HG03066 (cell line): ENCODE results near the gene SECISBP2L.

Experiments
- ATAC-seq: cut with Tn5 transposase; IDR thresholded peaks from one replicate; pipeline ENCODE4 v1.9.1; 2021; ENCODE audit warnings: low read depth; ENCODE audit not compliant: unreplicated experiment

Gene SECISBP2L

DNA sequence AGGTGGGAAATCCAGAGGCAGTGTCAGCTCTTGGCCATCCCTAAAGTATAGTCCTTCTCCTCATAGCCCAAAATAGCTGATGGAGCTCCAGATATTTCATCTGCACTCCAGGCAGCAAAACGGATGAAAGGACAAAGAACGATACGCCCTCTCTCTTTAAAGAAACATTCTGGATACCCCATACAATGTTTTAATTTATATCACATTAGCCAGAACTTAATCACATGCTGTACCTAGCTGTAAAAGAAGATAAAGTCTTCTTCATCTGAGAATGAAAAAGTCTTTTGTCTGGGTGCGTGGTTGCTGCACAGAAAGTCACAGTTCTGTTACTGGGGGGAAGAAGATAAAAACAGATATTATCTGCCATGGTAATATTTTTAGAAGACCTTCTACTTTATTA is 78.2 kb downstream of the SECISBP2L start:
- no peak for ATAC-seq

DNA sequence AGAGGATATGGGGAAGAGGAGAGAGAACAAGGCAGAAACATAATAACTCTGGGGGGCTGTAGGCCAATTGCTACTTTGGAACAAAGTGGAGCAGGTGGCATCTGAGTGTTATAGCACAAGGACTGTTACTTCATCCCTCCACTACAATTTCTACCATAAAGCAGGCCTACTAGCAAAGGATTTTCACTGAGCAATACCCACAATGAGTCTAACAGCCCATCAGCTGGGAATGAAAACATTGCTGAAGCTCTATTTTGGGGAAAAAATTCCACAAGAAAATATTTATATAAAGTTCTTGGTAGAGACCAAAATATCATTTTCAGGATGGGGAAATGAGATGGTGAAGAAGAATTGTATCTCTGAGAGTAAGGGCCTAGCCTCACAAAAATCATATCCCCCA is 78.9 kb downstream of the SECISBP2L start:
- no peak for ATAC-seq

GRCh38 chr15:48966595-48967301 is 79.5 kb downstream of the SECISBP2L start:
- ATAC-seq, result peak; percentile 61

GRCh38 chr15:48965972-48966371 is 80.3 kb downstream of the SECISBP2L start:
- no peak for ATAC-seq

- no peak for ATAC-seq
Measured at GRCh38 chr15:48964898-48965297, 81.3 kb downstream of the SECISBP2L start.

GRCh38 chr15:48963524-48964113 is 82.6 kb downstream of the SECISBP2L start, which contains the start of gene SHC4:
SHC4 (minus strand) TSS chr15:48963919; CDS start chr15:48963015, 904 bp downstream.
- ATAC-seq, result no peak

- no peak for ATAC-seq
Measured at GRCh38 chr15:48962662-48963523, 83.4 kb downstream of the SECISBP2L start.

DNA sequence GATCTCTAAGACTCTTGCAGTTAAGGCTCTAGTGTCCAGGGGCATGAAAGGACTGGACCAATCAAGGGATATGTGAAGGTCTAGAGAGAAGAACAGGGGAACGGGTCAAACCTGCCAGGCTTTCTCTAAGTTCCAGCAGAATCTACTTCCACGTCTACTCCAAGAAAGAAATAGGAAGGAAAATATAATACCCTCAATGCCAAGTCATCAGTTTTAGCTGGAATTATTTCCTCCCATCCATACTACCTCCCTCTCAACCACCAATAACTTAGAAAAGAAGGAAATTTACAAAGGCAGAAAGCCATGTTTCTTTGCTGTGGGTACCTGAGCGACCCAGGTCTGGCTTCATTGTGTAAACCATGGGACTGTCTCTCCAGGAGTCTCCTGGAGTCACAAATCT is 90.3 kb downstream of the SECISBP2L start:
- ATAC-seq, result no peak

DNA sequence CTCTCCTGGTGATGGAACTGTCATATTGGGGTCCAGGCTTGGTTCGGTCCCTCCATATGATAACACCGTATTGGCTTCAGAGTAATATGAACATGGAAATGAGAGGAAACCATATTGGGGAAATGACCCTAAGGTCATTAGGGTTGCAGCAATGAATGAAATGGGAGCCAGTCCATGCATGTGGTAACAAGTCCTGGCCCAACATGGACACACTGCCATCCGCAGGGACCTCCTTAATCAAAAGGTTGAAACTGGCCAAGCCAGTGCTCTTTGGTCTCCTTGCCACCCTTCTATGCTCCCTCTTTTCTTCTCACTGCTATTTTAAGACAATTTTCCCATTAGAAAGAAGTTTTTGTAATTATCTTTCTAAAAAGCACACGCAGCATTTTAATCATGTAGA is 90.9 kb downstream of the SECISBP2L start:
- ATAC-seq, result no peak

DNA sequence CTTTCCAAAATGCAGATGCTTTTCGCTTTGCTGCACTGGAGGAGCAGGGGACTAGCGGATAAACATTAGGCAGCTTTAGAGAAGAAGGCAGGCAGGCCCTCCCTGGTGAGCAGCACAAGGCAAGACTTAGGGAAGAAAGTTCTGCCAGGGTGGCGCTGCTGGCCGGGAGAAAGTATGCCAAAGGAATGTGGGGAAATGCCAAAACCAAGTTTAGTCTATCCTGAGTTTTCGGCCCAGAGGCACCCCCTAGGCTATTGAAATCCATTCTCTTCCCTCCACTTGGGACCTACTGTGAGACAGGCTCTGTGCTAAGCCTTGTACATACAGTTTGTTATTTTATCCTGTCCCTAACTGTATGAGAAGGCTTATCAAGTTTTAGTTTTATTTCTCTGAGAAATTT is 91.7 kb downstream of the SECISBP2L start:
- no peak for ATAC-seq

DNA sequence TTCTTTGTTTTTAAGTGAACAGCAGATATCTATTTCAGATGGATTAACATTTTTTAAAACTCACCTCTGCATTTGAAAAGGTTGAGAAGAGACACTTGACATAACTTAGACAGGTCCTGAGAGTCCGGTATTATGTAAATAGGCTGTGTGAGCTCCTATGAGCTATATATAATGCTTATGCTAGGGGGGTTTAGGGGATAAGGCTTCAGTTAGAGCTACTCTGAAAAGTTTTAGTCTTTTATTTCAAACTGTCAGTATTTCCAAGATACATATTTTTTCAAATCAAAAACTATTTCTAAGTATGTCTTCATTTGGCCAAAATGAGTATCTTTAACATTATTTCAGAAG is 99.4 kb downstream of the SECISBP2L start:
- ATAC-seq, result no peak

DNA sequence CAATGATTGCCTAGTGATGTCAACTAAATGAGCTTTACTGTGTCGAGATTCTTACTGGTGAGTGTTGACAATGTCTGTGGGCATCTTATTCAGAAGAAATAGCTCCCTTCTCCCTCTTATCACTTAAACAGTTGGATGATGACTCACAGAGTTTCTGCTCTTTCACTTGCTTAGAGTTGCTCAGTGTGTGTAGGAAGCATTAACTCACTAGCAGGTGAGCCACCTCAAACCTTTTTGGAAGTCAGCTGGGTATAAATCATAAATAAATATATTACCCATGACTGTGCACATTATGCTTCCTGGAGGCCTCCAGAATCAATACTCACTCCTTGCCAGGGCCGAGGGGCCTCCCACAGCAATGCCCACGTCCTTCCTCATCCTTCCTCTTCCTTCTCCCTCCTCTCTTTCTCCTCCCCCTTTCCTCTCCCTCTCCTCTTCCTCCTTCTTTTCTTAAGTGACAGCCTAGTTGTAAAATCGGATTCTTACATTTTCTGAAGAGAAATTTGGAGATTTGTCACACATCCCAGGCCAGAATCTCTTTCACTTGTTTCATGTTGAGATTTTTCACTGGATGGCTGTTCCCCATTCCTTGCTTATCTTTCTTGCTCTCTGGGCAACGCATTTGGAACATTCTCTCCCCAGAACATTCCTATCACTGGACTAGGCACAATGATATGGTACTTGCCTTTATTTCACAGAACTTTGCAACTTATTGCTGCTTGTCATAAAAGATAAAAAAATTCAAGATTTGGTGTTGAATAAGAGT is 100.0 kb downstream of the SECISBP2L start:
- ATAC-seq, result no peak

- ATAC-seq, result no peak
Measured at GRCh38 chr15:48945386-48945785, 100.9 kb downstream of the SECISBP2L start.

GRCh38 chr15:48941904-48942303 is 104.3 kb downstream of the SECISBP2L start:
- ATAC-seq, result no peak

DNA sequence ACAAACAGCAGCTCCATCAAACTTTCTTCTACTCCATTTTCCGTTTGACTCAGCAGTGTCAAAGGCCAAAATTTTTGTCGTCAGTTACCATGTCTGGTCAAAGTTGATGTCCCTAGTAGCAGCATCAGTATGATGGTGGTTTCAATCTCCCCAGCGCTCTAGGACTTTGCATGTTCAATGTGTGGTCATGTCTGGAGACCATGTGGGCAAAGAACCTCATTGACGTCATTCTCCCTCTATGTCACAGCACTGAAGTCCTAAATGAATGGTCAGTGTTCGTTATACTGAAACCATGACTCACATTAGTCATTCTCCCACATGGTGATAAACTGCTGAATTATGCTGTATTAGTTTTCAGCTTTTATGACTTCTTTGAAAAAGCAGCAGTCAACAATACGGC is 105.7 kb downstream of the SECISBP2L start:
- ATAC-seq, result peak; percentile 81

GRCh38 chr15:48939648-48940047 is 106.6 kb downstream of the SECISBP2L start:
- no peak for ATAC-seq
